H1 (cell line): ENCODE results near the gene LPO.

ENCODE experiments used
- ASH2L ChIP-seq: fragments of 200-600, 300-600 bp; sonication (generic); IDR thresholded peaks from one replicate; pipeline ENCODE4 v1.7.1; 2017; ENCODE audit warnings: low read length
- CTCF ChIP-seq, 3 experiments: IDR thresholded peaks; 1 replicate in 2 of 3; 2 replicates in 1 of 3; pipeline versions ENCODE4 v1.5.1 to v1.6.1; 2011; ENCODE audit warnings: low read length in 3 of 3, mild to moderate bottlenecking in 3 of 3, inconsistent platforms in 2 of 3, low read depth in 1 of 3, moderate library complexity in 1 of 3; ENCODE audit not compliant: insufficient read depth in 1 of 3; ENCODE audit errors: control extremely low read depth in 1 of 3
- E2F6 ChIP-seq: IDR thresholded peaks from 2 replicates; pipeline ENCODE4 v1.6.1; 2012; ENCODE audit warnings: inconsistent platforms
- EGR1 ChIP-seq: IDR thresholded peaks from 2 replicates; pipeline ENCODE4 v1.6.1; 2011; ENCODE audit warnings: low read depth, low read length, borderline replicate concordance
- EP300 ChIP-seq, 2 experiments: IDR thresholded peaks; 1 replicate in 1 of 2; 2 replicates in 1 of 2; pipeline ENCODE4 v1.6.1; 2011 to 2012; ENCODE audit warnings: low read depth in 2 of 2, low read length in 2 of 2, mild to moderate bottlenecking in 2 of 2, borderline replicate concordance in 1 of 2, inconsistent platforms in 1 of 2, moderate library complexity in 1 of 2
- EZH2 ChIP-seq: fragments of 200-600 bp; sonication (generic); IDR thresholded peaks from 2 replicates; pipeline ENCODE4 v1.7.1; 2012; ENCODE audit warnings: low read depth, mild to moderate bottlenecking, moderate library complexity, low read length, inconsistent platforms; ENCODE audit not compliant: severe bottlenecking
- KDM1A ChIP-seq: fragments of 200-600, 300-600 bp; sonication (generic); IDR thresholded peaks from 2 replicates; pipeline ENCODE4 v1.7.1; 2016; ENCODE audit warnings: mild to moderate bottlenecking, low read length, borderline replicate concordance
- POLR2AphosphoS5 ChIP-seq: IDR thresholded peaks from 2 replicates; pipeline ENCODE4 v1.6.1; 2011; ENCODE audit warnings: low read depth, low read length
- POU5F1 ChIP-seq: IDR thresholded peaks from 2 replicates; pipeline ENCODE4 v1.6.1; 2011; ENCODE audit warnings: low read depth, mild to moderate bottlenecking, low read length, moderate library complexity
- RBBP5 ChIP-seq: IDR thresholded peaks from 2 replicates; pipeline ENCODE4 v1.7.1; 2012; ENCODE audit warnings: low read depth, mild to moderate bottlenecking, inconsistent platforms, low read length, moderate library complexity, borderline replicate concordance
- SIN3A ChIP-seq, 2 experiments: IDR thresholded peaks in 1 of 2; conservative IDR thresholded peaks in 1 of 2; 2 replicates each; pipeline ENCODE4 v1.6.1; 2011 to 2012; ENCODE audit warnings: low read length in 2 of 2, improper control_type of control experiment in 1 of 2, low read depth in 1 of 2, mild to moderate bottlenecking in 1 of 2
- TCF12 ChIP-seq: IDR thresholded peaks from 2 replicates; pipeline ENCODE4 v1.6.1; 2011; ENCODE audit warnings: low read depth, mild to moderate bottlenecking, low read length
- YY1 ChIP-seq: IDR thresholded peaks from 2 replicates; pipeline ENCODE4 v1.6.1; 2011; ENCODE audit warnings: low read depth, mild to moderate bottlenecking, low read length

- TF ChIP-seq CTCF (IDR thresholded peaks at IDR 0.05; ENCODE audit: control extremely low read depth in 1 of 3, insufficient read depth in 1 of 3, low read depth in 1 of 3, low read length in 3 of 3) (no peak), EP300 (IDR thresholded peaks at IDR 0.05; ENCODE audit: borderline replicate concordance in 1 of 2, low read depth in 2 of 2, low read length in 2 of 2) (no peak), POU5F1 (no peak), KDM1A (no peak), EGR1 (no peak), ASH2L (no peak), RBBP5 (no peak), E2F6 (no peak), SIN3A (conservative IDR thresholded peaks at IDR 0.05 in 1 of 2, IDR thresholded peaks at IDR 0.05 in 1 of 2; ENCODE audit: low read depth in 1 of 2, low read length in 2 of 2) (no peak), POLR2AphosphoS5 (no peak), YY1 (no peak), EZH2 (no peak), TCF12 (no peak)
These were observed 71.5 kb downstream of the LPO start for GRCh38 chr17:58309918-58310259.
